Activated T-helper 2 cell treated with anti-CD3 and anti-CD28 coated beads, Interferon-gamma antibody, Interleukin-2, Interleukin-4, amounts not matched to agents 10 μg/mL and 5 μg/mL and 100 μg/mL, durations not matched to agents 14 hours and 24 hours and 36 hours (primary cell): ENCODE results near the gene ST7. TPM values are rescaled to one million over a fixed set of nuclear protein-coding genes. Genes with fewer than 3 reads are reported as not detected.

ENCODE experiments used
- DNase-seq: peaks from one replicate; pipeline ENCODE4 v3.0.0; 2021; ENCODE audit warnings: low spot score
- H3K27ac Mint-ChIP-seq: one replicate; pipeline ENCODE4 v1.8.0; 2021; ENCODE audit warnings: mixed read lengths
- H3K27me3 Mint-ChIP-seq: one replicate; pipeline ENCODE4 v1.8.0; 2021; ENCODE audit warnings: low read depth, mixed read lengths
- H3K36me3 Mint-ChIP-seq: one replicate; pipeline ENCODE4 v1.8.0; 2021; ENCODE audit warnings: low read depth, mixed read lengths
- H3K4me1 Mint-ChIP-seq: one replicate; pipeline ENCODE4 v1.8.0; 2021; ENCODE audit warnings: low read depth, mixed read lengths
- H3K4me3 Mint-ChIP-seq: one replicate; pipeline ENCODE4 v1.8.0; 2021; ENCODE audit warnings: low read depth, mild to moderate bottlenecking, moderate library complexity, mixed read lengths
- H3K9me3 Mint-ChIP-seq: one replicate; pipeline ENCODE4 v1.8.0; 2021; ENCODE audit warnings: mixed read lengths
- intact Hi-C: fragments of 100-400 bp; cut with micrococcal nuclease; formaldehyde crosslinking; loops from one replicate; pipeline ENCODE4 v1.15.1; 2023
- total RNA-seq: library from RNA; stranded (reverse); gene quantifications from 2 replicates; pipeline ENCODE4 v1.2.3, GENCODE V29; 2022

ST7 gene, protein sequence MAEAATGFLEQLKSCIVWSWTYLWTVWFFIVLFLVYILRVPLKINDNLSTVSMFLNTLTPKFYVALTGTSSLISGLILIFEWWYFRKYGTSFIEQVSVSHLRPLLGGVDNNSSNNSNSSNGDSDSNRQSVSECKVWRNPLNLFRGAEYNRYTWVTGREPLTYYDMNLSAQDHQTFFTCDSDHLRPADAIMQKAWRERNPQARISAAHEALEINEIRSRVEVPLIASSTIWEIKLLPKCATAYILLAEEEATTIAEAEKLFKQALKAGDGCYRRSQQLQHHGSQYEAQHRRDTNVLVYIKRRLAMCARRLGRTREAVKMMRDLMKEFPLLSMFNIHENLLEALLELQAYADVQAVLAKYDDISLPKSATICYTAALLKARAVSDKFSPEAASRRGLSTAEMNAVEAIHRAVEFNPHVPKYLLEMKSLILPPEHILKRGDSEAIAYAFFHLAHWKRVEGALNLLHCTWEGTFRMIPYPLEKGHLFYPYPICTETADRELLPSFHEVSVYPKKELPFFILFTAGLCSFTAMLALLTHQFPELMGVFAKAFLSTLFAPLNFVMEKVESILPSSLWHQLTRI
- 8.0 and 10.0 TPM in 2 replicates for total RNA-seq

DNA sequence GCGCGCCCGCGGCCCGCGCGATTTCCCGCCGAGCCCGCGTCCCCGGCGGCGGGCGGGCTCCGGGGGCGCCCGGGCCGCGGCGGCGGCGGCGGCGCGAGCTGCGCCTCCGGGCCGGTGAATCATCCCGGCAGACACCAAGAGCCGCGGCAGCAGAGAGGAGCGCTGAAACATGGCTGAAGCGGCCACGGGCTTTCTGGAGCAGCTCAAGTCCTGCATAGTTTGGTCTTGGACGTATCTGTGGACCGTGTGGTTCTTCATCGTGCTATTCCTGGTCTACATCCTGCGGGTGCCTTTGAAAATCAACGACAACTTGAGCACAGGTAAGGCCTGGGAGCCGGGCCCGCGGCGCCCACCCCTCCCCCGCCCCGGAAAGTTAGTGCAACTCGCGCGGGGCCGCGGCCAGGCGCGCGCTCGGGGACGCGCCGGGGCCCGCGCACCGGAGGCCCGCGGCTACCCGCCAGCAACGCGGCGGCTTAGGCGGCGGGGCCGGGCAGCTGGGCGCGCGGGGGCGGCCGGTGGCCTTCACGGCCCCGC lies at the start of gene ST7:
Gene ST7 (plus strand): TSS at position 130 of the 534 bp plus-strand sequence. CDS start 40 bp downstream, at position 170.
- Mint-ChIP-seq H3K27me3 (peaks cover 11% of the 10 kb centered on the region), H3K36me3 (peaks cover 9% of the 10 kb centered on the region), H3K4me1 (peaks cover 29% of the 10 kb centered on the region), H3K4me3 (peak within 1 kb of the TSS; percentile 94), H3K27ac (peak within 1 kb of the TSS; percentile 89), H3K9me3 (no peaks in the 10 kb centered on the region)
- peak; percentile 51 for DNase-seq
- intact Hi-C loops: loop anchor here (10.0 kb wide), 1 partner anchor 739 kb away; the partner anchor contains the start of gene TES

DNA sequence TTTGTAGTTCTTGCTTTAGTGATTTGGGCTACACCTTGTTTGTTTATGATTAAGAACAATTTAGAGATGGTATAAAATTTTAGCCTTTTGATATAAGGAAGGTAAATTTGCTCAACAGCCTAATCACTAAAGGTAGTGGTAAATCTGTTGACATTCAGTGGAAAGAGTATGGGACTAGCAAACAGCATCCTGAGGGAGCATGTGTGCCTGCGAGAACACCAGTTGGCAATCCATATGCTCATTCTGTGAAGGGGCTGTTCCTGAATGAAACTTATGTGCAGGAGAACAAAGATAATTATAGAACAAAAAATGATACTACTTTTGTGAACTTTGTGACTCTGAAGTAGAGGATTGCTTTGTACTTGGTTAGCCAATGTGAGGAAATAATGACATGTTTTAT lies 46.9 kb upstream of the ST7 start:
- H3K27me3 Mint-ChIP-seq: no peaks in the 10 kb centered on the region
- intact Hi-C loops: no loop called here
- no peak overlapping the region for H3K4me3 Mint-ChIP-seq
- H3K4me1 Mint-ChIP-seq: no peaks in the 10 kb centered on the region
- H3K9me3 Mint-ChIP-seq: no peaks in the 10 kb centered on the region
- H3K36me3 Mint-ChIP-seq: peaks cover 57% of the 10 kb centered on the region
- no peak overlapping the region for H3K27ac Mint-ChIP-seq
- no peak for DNase-seq

- Mint-ChIP-seq H3K27me3 (no peaks in the 10 kb centered on the region), H3K9me3 (no peaks in the 10 kb centered on the region), H3K4me3 (no peak overlapping the region), H3K36me3 (peaks cover 69% of the 10 kb centered on the region), H3K4me1 (peaks cover 2% of the 10 kb centered on the region), H3K27ac (no peak overlapping the region)
- no peak for DNase-seq
- intact Hi-C loops: no loop called here
These were observed 42.9 kb upstream of the ST7 start for GRCh38 chr7:116910383-116910782.

- H3K27ac Mint-ChIP-seq: peak overlapping the region; percentile 30
These were observed 41.5 kb upstream of the ST7 start for GRCh38 chr7:116911801-116912200.

GRCh38 chr7:116912269-116912909 lies 40.9 kb upstream of the ST7 start:
- Mint-ChIP-seq H3K27ac (peak overlapping the region; percentile 56), H3K4me3 (no peak overlapping the region), H3K27me3 (no peaks in the 10 kb centered on the region), H3K9me3 (no peaks in the 10 kb centered on the region), H3K4me1 (peaks cover 2% of the 10 kb centered on the region), H3K36me3 (peaks cover 66% of the 10 kb centered on the region)
- no peak for DNase-seq
- intact Hi-C loops: no loop called here

More at GRCh38 chr7:116911801-116912200, 41.5 kb upstream of the ST7 start:
- peaks cover 66% of the 10 kb centered on the region for H3K36me3 Mint-ChIP-seq
- H3K4me1 Mint-ChIP-seq: peaks cover 2% of the 10 kb centered on the region
- H3K4me3 Mint-ChIP-seq: no peak overlapping the region
- DNase-seq: no peak
- intact Hi-C loops: no loop called here
- no peaks in the 10 kb centered on the region for H3K9me3 Mint-ChIP-seq
- no peaks in the 10 kb centered on the region for H3K27me3 Mint-ChIP-seq

- Mint-ChIP-seq H3K36me3 (peaks cover 37% of the 10 kb centered on the region), H3K4me3 (no peak overlapping the region), H3K4me1 (no peaks in the 10 kb centered on the region), H3K27ac (no peak overlapping the region), H3K9me3 (no peaks in the 10 kb centered on the region), H3K27me3 (no peaks in the 10 kb centered on the region)
- intact Hi-C loops: no loop called here
- no peak for DNase-seq
These were observed 34.6 kb upstream of the ST7 start for GRCh38 chr7:116918704-116919103.

DNA sequence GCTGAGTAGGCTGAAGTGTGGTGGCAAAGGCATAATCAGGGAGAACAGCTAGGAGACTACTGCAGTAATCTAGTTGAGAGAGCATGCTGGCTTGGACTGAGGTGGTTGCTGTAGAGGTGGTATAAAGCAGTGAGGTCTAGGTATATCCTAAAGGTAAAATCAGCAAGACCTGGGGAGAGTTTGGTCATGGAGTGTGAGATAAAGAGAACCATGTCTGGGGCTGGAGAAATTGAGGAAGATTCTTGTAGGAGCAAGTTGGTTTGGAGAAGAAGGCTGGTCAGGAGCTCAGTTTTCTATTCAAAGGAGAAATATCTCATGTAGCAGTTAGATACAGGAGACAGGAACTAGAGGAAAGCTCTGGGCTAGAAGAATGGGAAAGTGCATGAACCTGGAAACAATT lies 32.9 kb upstream of the ST7 start:
- intact Hi-C loops: no loop called here
- Mint-ChIP-seq H3K9me3 (no peaks in the 10 kb centered on the region), H3K27ac (no peak overlapping the region), H3K4me3 (no peak overlapping the region), H3K36me3 (peaks cover 30% of the 10 kb centered on the region), H3K4me1 (no peaks in the 10 kb centered on the region), H3K27me3 (no peaks in the 10 kb centered on the region)
- DNase-seq: no peak

GRCh38 chr7:116922545-116922944 lies 30.8 kb upstream of the ST7 start:
- Mint-ChIP-seq H3K36me3 (peaks cover 20% of the 10 kb centered on the region), H3K27ac (no peak overlapping the region)

DNA sequence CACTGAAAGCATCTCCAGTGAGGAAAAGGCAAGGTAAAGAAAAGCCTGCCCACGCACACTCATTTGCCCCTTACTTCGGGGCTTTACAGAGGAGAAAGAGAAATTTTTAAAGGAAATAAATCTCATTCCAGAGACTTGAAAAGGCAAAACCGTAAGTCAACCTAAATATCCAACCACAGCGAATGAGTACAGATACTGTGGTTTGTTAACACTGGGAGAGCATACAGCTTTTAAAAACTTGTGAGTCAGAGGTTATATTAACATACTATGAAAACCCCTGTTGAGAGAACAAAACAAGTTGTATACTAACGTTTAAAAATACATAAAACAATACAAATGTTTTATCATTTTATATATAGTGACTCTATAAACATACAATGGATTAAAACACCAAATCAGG lies 28.6 kb upstream of the ST7 start:
- H3K27ac Mint-ChIP-seq: no peak overlapping the region
- peaks cover 9% of the 10 kb centered on the region for H3K36me3 Mint-ChIP-seq
- no peak overlapping the region for H3K4me3 Mint-ChIP-seq

More at GRCh38 chr7:116922545-116922944, 30.8 kb upstream of the ST7 start:
- Mint-ChIP-seq H3K4me3 (no peak overlapping the region), H3K4me1 (no peaks in the 10 kb centered on the region), H3K9me3 (no peaks in the 10 kb centered on the region), H3K27me3 (no peaks in the 10 kb centered on the region)
- intact Hi-C loops: no loop called here
- DNase-seq: no peak

GRCh38 chr7:116929021-116929420 lies 24.3 kb upstream of the ST7 start:
- Mint-ChIP-seq H3K27me3 (peaks cover 6% of the 10 kb centered on the region), H3K4me1 (peaks cover 1% of the 10 kb centered on the region), H3K9me3 (no peaks in the 10 kb centered on the region), H3K4me3 (no peak overlapping the region), H3K27ac (no peak overlapping the region), H3K36me3 (no peaks in the 10 kb centered on the region)
- DNase-seq: no peak
- intact Hi-C loops: no loop called here

More for the DNA sequence above, 28.6 kb upstream of the ST7 start:
- no peak for DNase-seq
- intact Hi-C loops: no loop called here
- Mint-ChIP-seq H3K27me3 (no peaks in the 10 kb centered on the region), H3K4me1 (no peaks in the 10 kb centered on the region), H3K9me3 (no peaks in the 10 kb centered on the region)

- intact Hi-C loops: loop anchor here (1.0 to 2.0 kb wide), 4 partner anchors 55 to 197 kb away; no protein-coding TSS in a partner anchor
- Mint-ChIP-seq H3K9me3 (no peaks in the 10 kb centered on the region), H3K36me3 (no peaks in the 10 kb centered on the region)
These were observed 23.1 kb upstream of the ST7 start for GRCh38 chr7:116929914-116930913.

DNA sequence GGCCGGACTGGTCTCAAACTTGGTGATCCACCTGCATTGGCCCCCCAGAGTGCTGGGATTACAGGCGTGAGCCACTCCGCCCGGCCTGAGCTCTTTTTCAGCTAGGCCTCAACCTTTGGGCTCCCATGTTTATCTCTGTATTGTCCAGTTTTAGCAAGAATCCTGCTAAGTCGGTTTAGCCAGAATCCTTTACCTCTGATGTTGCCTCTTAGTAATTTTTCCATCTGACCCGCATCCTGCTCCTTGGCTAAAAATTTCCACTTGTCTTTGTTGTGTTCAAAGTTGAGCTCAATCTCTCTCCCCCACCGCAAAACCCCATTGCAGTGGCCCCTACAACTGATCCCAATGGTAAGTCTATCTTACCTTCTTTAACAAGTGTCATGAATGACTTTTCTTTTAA lies 20.7 kb upstream of the ST7 start:
- Mint-ChIP-seq H3K27me3 (peaks cover 16% of the 10 kb centered on the region), H3K4me3 (no peak overlapping the region), H3K4me1 (peaks cover 1% of the 10 kb centered on the region), H3K9me3 (no peaks in the 10 kb centered on the region), H3K36me3 (no peaks in the 10 kb centered on the region), H3K27ac (no peak overlapping the region)
- intact Hi-C loops: no loop called here
- DNase-seq: no peak

More at GRCh38 chr7:116929914-116930913, 23.1 kb upstream of the ST7 start:
- Mint-ChIP-seq H3K4me3 (no peak overlapping the region), H3K4me1 (peaks cover 1% of the 10 kb centered on the region), H3K27me3 (peaks cover 10% of the 10 kb centered on the region), H3K27ac (no peak overlapping the region)
- peak; percentile 54 for DNase-seq
